CD8-positive, alpha-beta memory T cell (primary cell): ENCODE data around the gene DLG1. TPM values are rescaled to one million over a fixed set of nuclear protein-coding genes. Genes with fewer than 3 reads are reported as not detected.
"Not testable (repeated sequence)": the region's sequence is repeated elsewhere in the genome, so short reads cannot be mapped to it uniquely, and the experiment has no call there.

ENCODE experiments used
- CTCF ChIA-PET: fragments of 350-600 bp; sonication (Branson Sonifier 250); formaldehyde crosslinking; loops from one replicate; lab custom pipeline; 2021; ENCODE audit warnings: antibody characterized with exemption; lab: Charles Lee
- POLR2A ChIA-PET: fragments of 350-600 bp; sonication (Branson Sonifier 250); formaldehyde crosslinking; loops from one replicate; lab custom pipeline; 2021; ENCODE audit warnings: antibody characterized with exemption; lab: Charles Lee
- DNase-seq, 5 donors: peaks; one replicate each; pipeline versions ENCODE4 v3.0.0 to v3.0.0-alpha.2; 2020 to 2022; ENCODE audit warnings: mixed read lengths in 1 of 5
- H3K27ac ChIP-seq: one replicate; pipeline ENCODE4 v1.7.0; 2013; ENCODE audit warnings: low read depth, mild to moderate bottlenecking, low read length, moderate library complexity
- H3K27me3 ChIP-seq: 2 replicates; pipeline ENCODE4 v1.7.0; 2013; ENCODE audit warnings: low read length, mild to moderate bottlenecking; ENCODE audit not compliant: insufficient read depth, poor library complexity, severe bottlenecking
- H3K36me3 ChIP-seq: 2 replicates; pipeline ENCODE4 v1.7.0; 2013; ENCODE audit warnings: mild to moderate bottlenecking, low read length, moderate library complexity; ENCODE audit not compliant: insufficient read depth
- H3K4me1 ChIP-seq: 2 replicates; pipeline ENCODE4 v1.7.0; 2013; ENCODE audit warnings: mild to moderate bottlenecking, low read length, moderate library complexity; ENCODE audit not compliant: insufficient read depth
- H3K4me3 ChIP-seq: 2 replicates; pipeline ENCODE4 v1.7.0; 2013; ENCODE audit warnings: mild to moderate bottlenecking, low read length
- H3K9me3 ChIP-seq: 2 replicates; pipeline ENCODE4 v1.7.0; 2013; ENCODE audit warnings: mild to moderate bottlenecking, low read length
- H3K27ac Mint-ChIP-seq, 8 donors: one replicate each; pipeline ENCODE4 v1.8.0; 2020 to 2021; ENCODE audit warnings: mixed read lengths in 8 of 8, mild to moderate bottlenecking in 6 of 8, inconsistent platforms in 3 of 8, moderate library complexity in 3 of 8
- H3K27me3 Mint-ChIP-seq, 2 donors: one replicate each; pipeline ENCODE4 v1.8.0; 2020 to 2021; ENCODE audit warnings: mixed read lengths in 2 of 2, mild to moderate bottlenecking in 1 of 2, moderate library complexity in 1 of 2
- H3K36me3 Mint-ChIP-seq, 3 donors: one replicate each; pipeline ENCODE4 v1.8.0; 2020 to 2021; ENCODE audit warnings: mixed read lengths in 3 of 3, inconsistent platforms in 1 of 3, mild to moderate bottlenecking in 1 of 3
- H3K4me1 Mint-ChIP-seq, 3 donors: one replicate each; pipeline ENCODE4 v1.8.0; 2020 to 2021; ENCODE audit warnings: mixed read lengths in 3 of 3, inconsistent platforms in 1 of 3, mild to moderate bottlenecking in 1 of 3
- H3K4me3 Mint-ChIP-seq, 7 donors: one replicate each; pipeline ENCODE4 v1.8.0; 2020 to 2021; ENCODE audit warnings: mixed read lengths in 7 of 7, mild to moderate bottlenecking in 6 of 7, moderate library complexity in 4 of 7, inconsistent platforms in 2 of 7
- H3K9me3 Mint-ChIP-seq, 5 donors: one replicate each; pipeline ENCODE4 v1.8.0; 2020 to 2022; ENCODE audit warnings: mixed read lengths in 5 of 5, mild to moderate bottlenecking in 3 of 5, moderate library complexity in 2 of 5, inconsistent platforms in 1 of 5
- polyA plus RNA-seq: library from polyadenylated mRNA; unstranded; fragments of 300-500 nt; fragmentation: Illumina TruSeq; gene quantifications from one replicate; pipeline ENCODE4 v1.2.3, GENCODE V29; 2021
- total RNA-seq, 2 experiments: library from RNA; stranded (reverse); gene quantifications; one replicate each; pipeline ENCODE4 v1.2.3, GENCODE V29; 2021

Gene DLG1
- total and polyA plus RNA-seq, 3 experiments from 2014 or later = 30.5 to 51.2 (median 49.2) TPM

DNA sequence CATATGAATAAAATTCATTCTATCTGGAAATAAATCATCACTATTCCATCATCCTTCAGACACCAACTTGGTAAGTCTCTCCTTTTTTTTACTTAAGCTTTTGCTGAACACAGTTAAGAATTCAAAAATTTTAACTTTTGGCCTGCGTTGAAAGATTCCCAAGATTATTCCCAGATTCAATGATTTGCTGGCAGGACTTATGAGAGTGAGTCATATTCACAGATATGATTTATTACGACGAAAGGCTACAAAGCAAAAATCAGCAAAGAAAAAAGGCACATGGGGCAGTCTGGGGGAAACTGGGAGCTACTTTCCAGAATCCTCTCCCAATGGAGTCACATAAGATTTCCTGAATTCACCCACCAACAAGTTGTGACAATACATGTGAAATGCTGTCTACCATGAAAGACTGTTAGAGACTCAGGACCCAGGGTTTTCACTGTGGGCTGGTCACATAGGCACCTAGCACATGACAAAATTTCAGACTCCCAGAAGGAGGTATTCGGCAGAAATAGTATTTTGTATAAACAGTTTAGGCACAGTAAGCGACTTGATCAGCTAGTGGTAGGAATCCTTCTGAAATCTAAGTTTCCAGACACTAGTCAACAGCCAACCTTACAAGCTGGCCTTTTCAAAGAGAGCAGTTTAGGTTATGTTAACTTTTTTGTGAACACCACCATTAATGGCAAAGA, 82.1 kb downstream of the DLG1 start:
- Histone ChIP-seq H3K4me3 (no peak overlapping the region), H3K36me3 (no peaks in the 10 kb centered on the region), H3K27me3 (no peaks in the 10 kb centered on the region), H3K9me3 (no peaks in the 10 kb centered on the region), H3K27ac (no peak overlapping the region), H3K4me1 (no peaks in the 10 kb centered on the region)
- peaks cover 38 to 65% (median 59%) of the 10 kb centered on the region in 3 donors for H3K4me1 Mint-ChIP-seq
- H3K27me3 Mint-ChIP-seq = peaks cover 0 to 1% of the 10 kb centered on the region in 2 donors
- peaks cover 1 to 8% (median 7%) of the 10 kb centered on the region in 3 donors for H3K36me3 Mint-ChIP-seq
- DNase-seq = no peak
- POLR2A ChIA-PET = no interaction called here
- peak overlapping the region in 1 of 8 donors; percentile 33 for H3K27ac Mint-ChIP-seq
- H3K4me3 Mint-ChIP-seq = no peak overlapping the region
- H3K9me3 Mint-ChIP-seq = peaks cover 0 to 3% (median 0%) of the 10 kb centered on the region in 5 donors
- CTCF ChIA-PET = no interaction called here

DNA sequence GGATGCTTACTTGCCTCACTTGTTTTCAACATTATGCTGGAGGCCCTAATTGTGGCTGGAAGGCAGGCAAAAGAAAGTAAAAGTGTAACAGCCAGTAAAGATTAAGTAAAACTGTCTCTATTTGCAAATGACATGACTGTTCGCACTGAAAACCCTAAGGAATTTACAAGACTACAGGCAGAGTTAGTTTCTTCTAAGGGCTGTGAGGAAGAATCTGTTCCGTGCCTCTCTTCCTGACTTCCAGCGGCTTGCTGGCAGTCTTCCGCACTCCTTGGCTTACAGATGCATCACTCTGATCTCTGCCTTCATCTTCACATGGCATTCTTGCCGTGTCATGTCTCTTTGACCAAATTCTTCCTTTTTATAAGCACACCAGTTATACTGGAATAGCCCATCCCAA, 86.1 kb downstream of the DLG1 start:
- ChIA-PET POLR2A (no interaction called here), CTCF (no interaction called here)
- H3K9me3 Mint-ChIP-seq = peaks cover 0 to 3% (median 0%) of the 10 kb centered on the region in 5 donors
- no peaks in the 10 kb centered on the region for H3K9me3 ChIP-seq
- H3K27ac Mint-ChIP-seq = no peak overlapping the region
- H3K27me3 Mint-ChIP-seq = peaks cover 0 to 1% of the 10 kb centered on the region in 2 donors
- DNase-seq = no peak
- no peaks in the 10 kb centered on the region for H3K36me3 ChIP-seq
- no peak overlapping the region for H3K4me3 ChIP-seq
- peaks cover 5% of the 10 kb centered on the region for H3K4me1 ChIP-seq
- H3K27me3 ChIP-seq = no peaks in the 10 kb centered on the region
- H3K4me1 Mint-ChIP-seq = peaks cover 46 to 87% (median 63%) of the 10 kb centered on the region in 3 donors
- no peak overlapping the region for H3K4me3 Mint-ChIP-seq
- H3K36me3 Mint-ChIP-seq = peaks cover 0 to 10% (median 8%) of the 10 kb centered on the region in 3 donors
- H3K27ac ChIP-seq = no peak overlapping the region

- H3K27me3 ChIP-seq, H3K9me3 Mint-ChIP-seq, H3K27ac ChIP-seq, H3K4me1 ChIP-seq, H3K4me3 ChIP-seq, CTCF ChIA-PET, POLR2A ChIA-PET, H3K27me3 Mint-ChIP-seq, DNase-seq, H3K9me3 ChIP-seq, H3K36me3 ChIP-seq, H3K4me3 Mint-ChIP-seq, H3K27ac Mint-ChIP-seq: not testable (repeated sequence)
- Mint-ChIP-seq H3K4me1 (peaks cover 45 to 85% (median 66%) of the 10 kb centered on the region in 3 donors), H3K36me3 (peaks cover 0 to 10% (median 8%) of the 10 kb centered on the region in 3 donors)
These were observed 86.7 kb downstream of the DLG1 start for GRCh38 chr3:197211698-197212097.

DNA sequence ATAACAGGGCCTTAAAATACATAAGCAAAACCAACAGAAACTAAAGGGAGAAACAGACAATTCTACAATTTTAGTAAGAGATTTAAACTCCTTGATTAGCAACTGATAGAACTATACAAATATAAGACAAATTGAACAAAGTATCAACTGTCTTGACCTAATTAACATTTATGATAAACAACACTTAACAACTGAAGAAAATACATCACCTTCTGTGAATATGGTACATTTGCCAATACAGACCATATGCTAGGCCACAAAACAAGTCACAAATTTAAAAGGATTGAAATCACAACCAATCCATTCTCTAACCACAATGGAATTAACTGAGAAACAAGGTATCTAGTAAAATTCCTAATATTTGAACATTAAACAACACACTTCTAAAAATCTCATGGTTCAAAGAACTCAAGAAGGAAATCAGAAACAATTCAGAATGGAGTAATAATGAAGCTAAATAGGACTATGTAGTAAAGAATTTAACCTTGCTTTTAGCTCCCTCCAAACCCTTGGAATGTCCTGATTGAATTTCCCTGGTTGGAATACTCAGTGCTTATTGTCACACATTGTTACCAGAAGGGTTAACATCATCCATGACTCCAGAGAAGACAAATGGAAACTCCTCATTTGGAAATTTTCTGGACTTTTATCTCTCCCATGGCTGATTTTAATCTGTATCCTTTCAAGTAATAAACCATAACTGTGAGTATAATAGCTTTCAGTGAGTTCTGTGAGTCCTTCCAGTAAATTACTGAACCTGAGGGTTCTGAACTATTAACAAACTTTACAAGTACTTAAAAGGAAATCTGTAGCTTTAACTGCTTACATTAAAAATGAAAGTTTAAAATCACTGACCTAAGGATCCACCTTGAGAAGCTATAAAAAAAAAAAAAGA, 88.8 kb downstream of the DLG1 start:
- Histone ChIP-seq H3K27me3 (no peaks in the 10 kb centered on the region), H3K27ac (no peak overlapping the region), H3K4me1 (peaks cover 10% of the 10 kb centered on the region), H3K9me3 (no peaks in the 10 kb centered on the region), H3K4me3 (no peak overlapping the region), H3K36me3 (no peaks in the 10 kb centered on the region)
- CTCF ChIA-PET = no interaction called here
- Mint-ChIP-seq H3K36me3 (peaks cover 0 to 10% (median 8%) of the 10 kb centered on the region in 3 donors), H3K27me3 (peaks cover 0 to 1% of the 10 kb centered on the region in 2 donors), H3K9me3 (peaks cover 0 to 3% (median 0%) of the 10 kb centered on the region in 5 donors), H3K4me3 (peak overlapping the region in 2 of 7 donors; percentile 17 to 21), H3K4me1 (peaks cover 41 to 83% (median 65%) of the 10 kb centered on the region in 3 donors), H3K27ac (peak overlapping the region in 2 of 8 donors; percentile 12 to 24)
- no peak for DNase-seq
- POLR2A ChIA-PET = no interaction called here

GRCh38 chr3:197206913-197207312, 91.5 kb downstream of the DLG1 start:
- Mint-ChIP-seq H3K4me1 (peaks cover 45 to 88% (median 74%) of the 10 kb centered on the region in 3 donors), H3K27me3 (peaks cover 0 to 1% of the 10 kb centered on the region in 2 donors), H3K27ac (no peak overlapping the region), H3K9me3 (peaks cover 0 to 3% (median 0%) of the 10 kb centered on the region in 5 donors), H3K36me3 (peaks cover 0 to 8% (median 8%) of the 10 kb centered on the region in 3 donors), H3K4me3 (no peak overlapping the region)
- Histone ChIP-seq H3K9me3 (no peaks in the 10 kb centered on the region), H3K27me3 (no peaks in the 10 kb centered on the region), H3K4me3 (no peak overlapping the region), H3K27ac (no peak overlapping the region), H3K4me1 (peaks cover 22% of the 10 kb centered on the region), H3K36me3 (no peaks in the 10 kb centered on the region)
- POLR2A ChIA-PET = no interaction called here
- CTCF ChIA-PET = no interaction called here
- no peak for DNase-seq

- peaks cover 0 to 3% (median 0%) of the 10 kb centered on the region in 3 donors for H3K36me3 Mint-ChIP-seq
- peaks cover 22% of the 10 kb centered on the region for H3K4me1 ChIP-seq
- no peak for DNase-seq
- H3K36me3 ChIP-seq = no peaks in the 10 kb centered on the region
- H3K27me3 Mint-ChIP-seq = no peaks in the 10 kb centered on the region
- H3K4me3 ChIP-seq = no peak overlapping the region
- peak overlapping the region in 2 of 8 donors; percentile 24 to 36 for H3K27ac Mint-ChIP-seq
- peaks cover 56 to 84% (median 71%) of the 10 kb centered on the region in 3 donors for H3K4me1 Mint-ChIP-seq
- H3K9me3 ChIP-seq = no peaks in the 10 kb centered on the region
- no peak overlapping the region for H3K27ac ChIP-seq
- H3K27me3 ChIP-seq = no peaks in the 10 kb centered on the region
- no peak overlapping the region for H3K4me3 Mint-ChIP-seq
- H3K9me3 Mint-ChIP-seq = no peaks in the 10 kb centered on the region
- POLR2A ChIA-PET = no interaction called here
- CTCF ChIA-PET = no interaction called here
These were observed 92.7 kb downstream of the DLG1 start for GRCh38 chr3:197205675-197206074.

- no peaks in the 10 kb centered on the region for H3K36me3 ChIP-seq
- POLR2A ChIA-PET = no interaction called here
- no peak overlapping the region for H3K4me3 ChIP-seq
- H3K36me3 Mint-ChIP-seq = peaks cover 0 to 3% (median 0%) of the 10 kb centered on the region in 3 donors
- H3K27me3 ChIP-seq = no peaks in the 10 kb centered on the region
- CTCF ChIA-PET = no interaction called here
- no peaks in the 10 kb centered on the region for H3K9me3 ChIP-seq
- H3K4me3 Mint-ChIP-seq = no peak overlapping the region
- peaks cover 60 to 84% (median 73%) of the 10 kb centered on the region in 3 donors for H3K4me1 Mint-ChIP-seq
- no peaks in the 10 kb centered on the region for H3K9me3 Mint-ChIP-seq
- no peaks in the 10 kb centered on the region for H3K27me3 Mint-ChIP-seq
- H3K4me1 ChIP-seq = peaks cover 22% of the 10 kb centered on the region
- H3K27ac Mint-ChIP-seq = peak overlapping the region in 2 of 8 donors; percentile 24 to 66
- no peak overlapping the region for H3K27ac ChIP-seq
- no peak for DNase-seq
These were observed 93.1 kb downstream of the DLG1 start for GRCh38 chr3:197205265-197205664.

DNA sequence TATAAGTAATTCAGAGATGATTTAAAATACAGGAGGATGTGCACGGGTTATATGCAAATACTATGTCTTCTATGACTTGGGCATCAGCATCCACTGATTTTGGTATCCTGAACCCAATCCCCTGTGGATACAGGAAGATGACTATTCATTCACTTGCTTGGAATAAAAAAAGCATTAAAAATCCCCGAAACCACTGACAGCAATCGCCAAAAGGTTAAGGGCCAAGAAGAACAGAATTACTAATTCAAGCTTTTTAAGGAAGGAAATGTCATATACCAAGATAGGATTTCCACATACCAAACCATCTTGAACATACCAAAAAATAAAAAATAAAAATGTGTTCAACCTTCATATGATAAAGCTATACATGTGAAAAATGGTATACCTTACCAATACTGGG, 93.7 kb downstream of the DLG1 start:
- H3K4me1 Mint-ChIP-seq = peaks cover 64 to 84% (median 70%) of the 10 kb centered on the region in 3 donors
- no peaks in the 10 kb centered on the region for H3K27me3 ChIP-seq
- DNase-seq = no peak
- H3K27ac ChIP-seq = no peak overlapping the region
- ChIA-PET CTCF (no interaction called here), POLR2A (no interaction called here)
- no peaks in the 10 kb centered on the region for H3K9me3 ChIP-seq
- peaks cover 0 to 3% (median 0%) of the 10 kb centered on the region in 3 donors for H3K36me3 Mint-ChIP-seq
- H3K4me3 Mint-ChIP-seq = no peak overlapping the region
- H3K27me3 Mint-ChIP-seq = no peaks in the 10 kb centered on the region
- peaks cover 17% of the 10 kb centered on the region for H3K4me1 ChIP-seq
- no peaks in the 10 kb centered on the region for H3K36me3 ChIP-seq
- peak overlapping the region in 3 of 8 donors; percentile 1 to 43 (median 3) for H3K27ac Mint-ChIP-seq
- no peaks in the 10 kb centered on the region for H3K9me3 Mint-ChIP-seq
- H3K4me3 ChIP-seq = no peak overlapping the region
